Measurements from ENCODE around the gene OR52B2. TPM values are rescaled to one million over a fixed set of nuclear protein-coding genes. Genes with fewer than 3 reads are reported as not detected.

The OR52B2 gene
- total RNA-seq, result not detected

GRCh38 chr11:6170226-6170625 lies at the start of gene OR52B2:
Gene OR52B2 (minus strand): TSS chr11:6170326. CDS start chr11:6170326, 0 bp downstream.
- no peak within 1 kb of the TSS for H3K4me3 Mint-ChIP-seq
- H3K27ac Mint-ChIP-seq, result no peak within 1 kb of the TSS
- peaks cover 0 to 1% of the 10 kb centered on the region in 2 donors for H3K9me3 Mint-ChIP-seq
- no peaks in the 10 kb centered on the region for H3K36me3 Mint-ChIP-seq (ENCODE audit: insufficient read depth in 2 of 2)
- DNase-seq, result no peak
- ATAC-seq (replicated peaks in 1 of 2), result no peak
- H3K4me1 Mint-ChIP-seq (ENCODE audit: low read depth), result no peaks in the 10 kb centered on the region
- peaks cover 17% of the 10 kb centered on the region for H3K27me3 Mint-ChIP-seq (ENCODE audit: low read depth)

- no peak overlapping the region for H3K27ac Mint-ChIP-seq
- no peaks in the 10 kb centered on the region for H3K9me3 Mint-ChIP-seq
- peaks cover 4% of the 10 kb centered on the region for H3K4me1 Mint-ChIP-seq (ENCODE audit: low read depth)
- no peak overlapping the region for H3K4me3 Mint-ChIP-seq
- peaks cover 4 to 9% of the 10 kb centered on the region in 2 donors for H3K36me3 Mint-ChIP-seq (ENCODE audit: insufficient read depth in 2 of 2)
- no peak for ATAC-seq (replicated peaks in 1 of 2)
- no peak for DNase-seq
- H3K27me3 Mint-ChIP-seq (ENCODE audit: low read depth), result no peaks in the 10 kb centered on the region
Observed at GRCh38 chr11:6219359-6219758, 49.2 kb upstream of the OR52B2 start.

- Mint-ChIP-seq H3K9me3 (no peaks in the 10 kb centered on the region), H3K4me1 (ENCODE audit: low read depth) (peaks cover 4% of the 10 kb centered on the region), H3K4me3 (no peak overlapping the region), H3K36me3 (ENCODE audit: insufficient read depth in 2 of 2) (peaks cover 4 to 9% of the 10 kb centered on the region in 2 donors), H3K27me3 (ENCODE audit: low read depth) (no peaks in the 10 kb centered on the region), H3K27ac (no peak overlapping the region)
- DNase-seq (no peak), ATAC-seq (replicated peaks in 1 of 2) (no peak)
Observed at GRCh38 chr11:6217722-6218121, 47.6 kb upstream of the OR52B2 start.

GRCh38 chr11:6216501-6216900 lies 46.4 kb upstream of the OR52B2 start:
- Mint-ChIP-seq H3K27me3 (ENCODE audit: low read depth) (no peaks in the 10 kb centered on the region), H3K9me3 (no peaks in the 10 kb centered on the region), H3K4me3 (no peak overlapping the region), H3K36me3 (ENCODE audit: insufficient read depth in 2 of 2) (peaks cover 0 to 4% of the 10 kb centered on the region in 2 donors), H3K27ac (no peak overlapping the region), H3K4me1 (ENCODE audit: low read depth) (peaks cover 4% of the 10 kb centered on the region)
- no peak for ATAC-seq (replicated peaks in 1 of 2)
- no peak for DNase-seq

- H3K4me3 Mint-ChIP-seq, result no peak overlapping the region
- DNase-seq (no peak), ATAC-seq (replicated peaks in 1 of 2) (no peak)
- H3K27me3 Mint-ChIP-seq (ENCODE audit: low read depth), result no peaks in the 10 kb centered on the region
- H3K27ac Mint-ChIP-seq, result no peak overlapping the region
- no peaks in the 10 kb centered on the region for H3K4me1 Mint-ChIP-seq (ENCODE audit: low read depth)
- peaks cover 0 to 4% of the 10 kb centered on the region in 2 donors for H3K36me3 Mint-ChIP-seq (ENCODE audit: insufficient read depth in 2 of 2)
- no peaks in the 10 kb centered on the region for H3K9me3 Mint-ChIP-seq
Observed at GRCh38 chr11:6214530-6214929, 44.4 kb upstream of the OR52B2 start.

- Mint-ChIP-seq H3K4me3 (no peak overlapping the region), H3K9me3 (no peaks in the 10 kb centered on the region), H3K4me1 (ENCODE audit: low read depth) (no peaks in the 10 kb centered on the region), H3K27me3 (ENCODE audit: low read depth) (no peaks in the 10 kb centered on the region), H3K36me3 (ENCODE audit: insufficient read depth in 2 of 2) (peaks cover 0 to 3% of the 10 kb centered on the region in 2 donors), H3K27ac (no peak overlapping the region)
- DNase-seq (no peak), ATAC-seq (replicated peaks in 1 of 2) (no peak)
Observed at GRCh38 chr11:6210274-6210955, 40.3 kb upstream of the OR52B2 start.

GRCh38 chr11:6209801-6210200 lies 39.7 kb upstream of the OR52B2 start:
- H3K27me3 Mint-ChIP-seq (ENCODE audit: low read depth), result no peaks in the 10 kb centered on the region
- ATAC-seq (replicated peaks in 1 of 2) (no peak), DNase-seq (no peak)
- no peak overlapping the region for H3K27ac Mint-ChIP-seq
- H3K4me1 Mint-ChIP-seq (ENCODE audit: low read depth), result no peaks in the 10 kb centered on the region
- no peak overlapping the region for H3K4me3 Mint-ChIP-seq
- peaks cover 0 to 3% of the 10 kb centered on the region in 2 donors for H3K36me3 Mint-ChIP-seq (ENCODE audit: insufficient read depth in 2 of 2)
- H3K9me3 Mint-ChIP-seq, result no peaks in the 10 kb centered on the region

GRCh38 chr11:6206456-6207180 lies 36.5 kb upstream of the OR52B2 start:
- ATAC-seq (replicated peaks in 1 of 2) (no peak), DNase-seq (no peak)
- Mint-ChIP-seq H3K36me3 (ENCODE audit: insufficient read depth in 2 of 2) (peaks cover 2 to 5% of the 10 kb centered on the region in 2 donors), H3K27ac (no peak overlapping the region), H3K4me3 (no peak overlapping the region), H3K9me3 (no peaks in the 10 kb centered on the region), H3K4me1 (ENCODE audit: low read depth) (peaks cover 29% of the 10 kb centered on the region), H3K27me3 (ENCODE audit: low read depth) (no peaks in the 10 kb centered on the region)

- Mint-ChIP-seq H3K27me3 (ENCODE audit: low read depth) (no peaks in the 10 kb centered on the region), H3K4me3 (no peak within 1 kb of the TSS), H3K36me3 (ENCODE audit: insufficient read depth in 2 of 2) (peaks cover 2 to 5% of the 10 kb centered on the region in 2 donors), H3K4me1 (ENCODE audit: low read depth) (peaks cover 41% of the 10 kb centered on the region), H3K27ac (no peak within 1 kb of the TSS), H3K9me3 (no peaks in the 10 kb centered on the region)
- ATAC-seq (replicated peaks in 1 of 2) (no peak), DNase-seq (no peak)
Observed at GRCh38 chr11:6205366-6205765, 35.2 kb upstream of the OR52B2 start, which contains the start of gene C11orf42. Gene C11orf42 (plus strand): TSS chr11:6205557. CDS start chr11:6205616, 59 bp downstream.

GRCh38 chr11:6204706-6205105 lies 34.6 kb upstream of the OR52B2 start:
- H3K36me3 Mint-ChIP-seq (ENCODE audit: insufficient read depth in 2 of 2), result peaks cover 2 to 5% of the 10 kb centered on the region in 2 donors
- no peak for ATAC-seq (replicated peaks in 1 of 2)
- no peak overlapping the region for H3K4me3 Mint-ChIP-seq
- peaks cover 42% of the 10 kb centered on the region for H3K4me1 Mint-ChIP-seq (ENCODE audit: low read depth)
- H3K9me3 Mint-ChIP-seq, result no peaks in the 10 kb centered on the region
- no peak for DNase-seq
- H3K27ac Mint-ChIP-seq, result no peak overlapping the region
- no peaks in the 10 kb centered on the region for H3K27me3 Mint-ChIP-seq (ENCODE audit: low read depth)

GRCh38 chr11:6203327-6203726 lies 33.2 kb upstream of the OR52B2 start:
- Mint-ChIP-seq H3K27ac (peak overlapping the region; percentile 29), H3K9me3 (no peaks in the 10 kb centered on the region), H3K4me3 (peak overlapping the region; percentile 11 to 15), H3K27me3 (ENCODE audit: low read depth) (peaks cover 3% of the 10 kb centered on the region), H3K36me3 (ENCODE audit: insufficient read depth in 2 of 2) (peaks cover 1 to 2% of the 10 kb centered on the region in 2 donors), H3K4me1 (ENCODE audit: low read depth) (peaks cover 45% of the 10 kb centered on the region)
- DNase-seq (no peak), ATAC-seq (replicated peaks in 1 of 2) (peak; percentile 27 to 33)

GRCh38 chr11:6202041-6202440 lies 31.9 kb upstream of the OR52B2 start:
- Mint-ChIP-seq H3K27ac (no peak overlapping the region), H3K4me3 (no peak overlapping the region), H3K36me3 (ENCODE audit: insufficient read depth in 2 of 2) (peaks cover 1 to 2% of the 10 kb centered on the region in 2 donors), H3K9me3 (no peaks in the 10 kb centered on the region), H3K27me3 (ENCODE audit: low read depth) (peaks cover 7% of the 10 kb centered on the region), H3K4me1 (ENCODE audit: low read depth) (peaks cover 57% of the 10 kb centered on the region)
- DNase-seq, result no peak
- no peak for ATAC-seq (replicated peaks in 1 of 2)

GRCh38 chr11:6201481-6201880 lies 31.4 kb upstream of the OR52B2 start:
- peak overlapping the region; percentile 17 to 35 for H3K4me3 Mint-ChIP-seq
- no peaks in the 10 kb centered on the region for H3K9me3 Mint-ChIP-seq
- peaks cover 1 to 2% of the 10 kb centered on the region in 2 donors for H3K36me3 Mint-ChIP-seq (ENCODE audit: insufficient read depth in 2 of 2)
- ATAC-seq (replicated peaks in 1 of 2) (peak; percentile 81 to 84), DNase-seq (no peak)
- H3K4me1 Mint-ChIP-seq (ENCODE audit: low read depth), result peaks cover 63% of the 10 kb centered on the region
- peaks cover 7% of the 10 kb centered on the region for H3K27me3 Mint-ChIP-seq (ENCODE audit: low read depth)
- H3K27ac Mint-ChIP-seq, result no peak overlapping the region
